Stimulated activated CD4-positive, alpha-beta T cell treated with anti-CD3 and anti-CD28 coated beads, Interleukin-2, amount 100 ng/mL, for 4 hours (primary cell): ENCODE data around the gene INVS.
"Not testable (repeated sequence)": the region's sequence is repeated elsewhere in the genome, so short reads cannot be mapped to it uniquely, and the experiment has no call there.

ENCODE experiments used
- DNase-seq: peaks from one replicate; pipeline ENCODE4 v3.0.0-alpha.2; 2020; ENCODE audit warnings: low read depth

The INVS gene

GRCh38 chr9:100204796-100205195, 105.8 kb downstream of the INVS start:
- DNase-seq: no peak

- DNase-seq: no peak
Observed at GRCh38 chr9:100206899-100207298, 107.9 kb downstream of the INVS start.

- no peak for DNase-seq
Observed at GRCh38 chr9:100208673-100209072, 109.6 kb downstream of the INVS start.

GRCh38 chr9:100211476-100211875, 112.4 kb downstream of the INVS start:
- DNase-seq: no peak

GRCh38 chr9:100213730-100214477, 114.9 kb downstream of the INVS start:
- DNase-seq: no peak

- peak; percentile 33 for DNase-seq
Observed at GRCh38 chr9:100216178-100216787, 117.2 kb downstream of the INVS start.

- no peak for DNase-seq
Observed at GRCh38 chr9:100217536-100217935, 118.5 kb downstream of the INVS start.

GRCh38 chr9:100219347-100219746, 120.3 kb downstream of the INVS start:
- no peak for DNase-seq

- no peak for DNase-seq
Observed at GRCh38 chr9:100220936-100221335, 121.9 kb downstream of the INVS start.

- no peak for DNase-seq
Observed at GRCh38 chr9:100221538-100221937, 122.5 kb downstream of the INVS start.

GRCh38 chr9:100222674-100223073, 123.6 kb downstream of the INVS start:
- no peak for DNase-seq

- DNase-seq: no peak
Observed at GRCh38 chr9:100227636-100228035, 128.6 kb downstream of the INVS start.

- no peak for DNase-seq
Observed at GRCh38 chr9:100228352-100228869, 129.4 kb downstream of the INVS start.

GRCh38 chr9:100229136-100229535, 130.1 kb downstream of the INVS start:
- DNase-seq: no peak

- DNase-seq: no peak
Observed at GRCh38 chr9:100229561-100229960, 130.5 kb downstream of the INVS start.

GRCh38 chr9:100236986-100237385, 137.9 kb downstream of the INVS start:
- not testable (repeated sequence) for DNase-seq

GRCh38 chr9:100240512-100240911, 141.5 kb downstream of the INVS start:
- DNase-seq: no peak

GRCh38 chr9:100267211-100267610, 168.2 kb downstream of the INVS start:
- DNase-seq: no peak

- DNase-seq: no peak
Observed at GRCh38 chr9:100268271-100268670, 169.2 kb downstream of the INVS start.

GRCh38 chr9:100269656-100270055, 170.6 kb downstream of the INVS start:
- no peak for DNase-seq

GRCh38 chr9:100277166-100277979, 178.3 kb downstream of the INVS start:
- DNase-seq: no peak

- no peak for DNase-seq
Observed at GRCh38 chr9:100281066-100281465, 182.0 kb downstream of the INVS start.
